Activated CD4-positive, alpha-beta T cell treated with anti-CD3 and anti-CD28 coated beads, Interleukin-2, Interleukin-6, amounts not matched to agents 100 ng/mL and 50 ng/mL, durations not matched to agents 16 hours and 8 hours (primary cell): ENCODE data around the gene CDK3.
"Not testable (repeated sequence)": the region's sequence is repeated elsewhere in the genome, so short reads cannot be mapped to it uniquely, and the experiment has no call there.

Source experiments
- DNase-seq: peaks from one replicate; pipeline ENCODE4 v3.0.0-alpha.2; 2020

Gene CDK3

GRCh38 chr17:76000755-76001521, at the start of gene CDK3:
CDK3 (plus strand) TSS chr17:76000855; CDS start chr17:76001426, 571 bp downstream.
- DNase-seq = no peak

GRCh38 chr17:75950855-75951554, 49.6 kb upstream of the CDK3 start:
- no peak for DNase-seq

GRCh38 chr17:75959051-75959838, 41.4 kb upstream of the CDK3 start:
- DNase-seq = no peak

GRCh38 chr17:75959839-75960511, 40.7 kb upstream of the CDK3 start:
- no peak for DNase-seq

- no peak for DNase-seq
These were observed 35.2 kb upstream of the CDK3 start for GRCh38 chr17:75965468-75965867.

GRCh38 chr17:75969044-75969443, 31.6 kb upstream of the CDK3 start:
- DNase-seq = not testable (repeated sequence)

GRCh38 chr17:75970011-75970523, 30.6 kb upstream of the CDK3 start:
- no peak for DNase-seq

GRCh38 chr17:75970626-75971025, 30.0 kb upstream of the CDK3 start:
- DNase-seq = no peak

- DNase-seq = not testable (repeated sequence)
These were observed 25.5 kb upstream of the CDK3 start for GRCh38 chr17:75975187-75975586.

GRCh38 chr17:75975757-75976174, 24.9 kb upstream of the CDK3 start:
- no peak for DNase-seq

- no peak for DNase-seq
These were observed 24.3 kb upstream of the CDK3 start for GRCh38 chr17:75976175-75976848.

- DNase-seq = peak; percentile 97
These were observed 21.5 kb upstream of the CDK3 start, which contains the start of the genes ACOX1 and TEN1 for GRCh38 chr17:75978938-75979704. ACOX1 (minus strand) TSS chr17:75979166; CDS start chr17:75979073, 93 bp downstream. TEN1 (plus strand) TSS chr17:75979240; CDS start chr17:75986193, 6,953 bp downstream.

- no peak for DNase-seq
These were observed 20.9 kb upstream of the CDK3 start for GRCh38 chr17:75979705-75980187.

GRCh38 chr17:75980188-75981018, 20.3 kb upstream of the CDK3 start:
- DNase-seq = no peak

GRCh38 chr17:75981019-75981615, 19.5 kb upstream of the CDK3 start:
- no peak for DNase-seq

- no peak for DNase-seq
These were observed 17.0 kb upstream of the CDK3 start for GRCh38 chr17:75983501-75984181.

- DNase-seq = no peak
These were observed 14.7 kb upstream of the CDK3 start for GRCh38 chr17:75985986-75986385.

- no peak for DNase-seq
These were observed 13.6 kb upstream of the CDK3 start for GRCh38 chr17:75987041-75987440.

- DNase-seq = no peak
These were observed 9.3 kb upstream of the CDK3 start for GRCh38 chr17:75991396-75991795.
